Loucy (cell line): ENCODE results near the gene RNPEPL1.

Experiments
- H2AFZ ChIP-seq: fragments of 200-600 bp; sonication (generic); 2 replicates; pipeline ENCODE4 v1.6.0; 2016; ENCODE audit warnings: antibody characterized with exemption, mild to moderate bottlenecking, low read length, moderate library complexity
- H3F3A ChIP-seq: fragments of 200-600 bp; 2 replicates; pipeline ENCODE4 v1.6.0; 2016; ENCODE audit warnings: antibody characterized with exemption, low read depth, mild to moderate bottlenecking
- H3K27me3 ChIP-seq: fragments of 200-600 bp; sonication (generic); 2 replicates; pipeline ENCODE4 v1.6.1; 2014; ENCODE audit warnings: low read length, mild to moderate bottlenecking; ENCODE audit not compliant: insufficient read depth, poor library complexity, severe bottlenecking
- H3K36me3 ChIP-seq: fragments of 200-600 bp; sonication (generic); 2 replicates; pipeline ENCODE4 v1.6.1; 2016; ENCODE audit warnings: low read length; ENCODE audit not compliant: insufficient read depth
- H3K4me1 ChIP-seq: fragments of 200-600 bp; sonication (generic); 2 replicates; pipeline ENCODE4 v1.5.1; 2014; ENCODE audit warnings: low read length, mild to moderate bottlenecking; ENCODE audit not compliant: insufficient read depth, poor library complexity, severe bottlenecking
- H3K4me2 ChIP-seq: fragments of 200-600 bp; sonication (generic); 2 replicates; pipeline ENCODE4 v1.6.0; 2014; ENCODE audit warnings: antibody characterized with exemption, low read length, low read depth, mild to moderate bottlenecking; ENCODE audit not compliant: poor library complexity, severe bottlenecking
- H3K4me3 ChIP-seq: fragments of 200-600 bp; sonication (generic); 2 replicates; pipeline ENCODE4 v1.5.1; 2014; ENCODE audit warnings: low read length, mild to moderate bottlenecking, mixed read lengths; ENCODE audit not compliant: poor library complexity, severe bottlenecking
- H3K79me2 ChIP-seq: fragments of 200-600 bp; sonication (generic); 2 replicates; pipeline ENCODE4 v1.6.1; 2014; ENCODE audit warnings: low read length; ENCODE audit not compliant: insufficient read depth
- H3K9ac ChIP-seq: fragments of 200-600 bp; sonication (generic); 2 replicates; pipeline ENCODE4 v1.6.0; 2014; ENCODE audit warnings: mild to moderate bottlenecking, low read depth, low read length, moderate library complexity; ENCODE audit not compliant: poor library complexity, severe bottlenecking
- H3K9me2 ChIP-seq: fragments of 200-600 bp; sonication (generic); replicated peaks from 2 replicates; pipeline ENCODE4 v1.6.1; 2016; ENCODE audit warnings: low read depth, low read length, mixed read lengths
- H3K9me3 ChIP-seq: fragments of 200-600 bp; sonication (generic); 2 replicates; pipeline ENCODE4 v1.6.1; 2014; ENCODE audit warnings: mild to moderate bottlenecking, antibody characterized with exemption, low read length, low read depth; ENCODE audit not compliant: insufficient read depth
- H4K20me1 ChIP-seq: fragments of 200-600 bp; sonication (generic); 2 replicates; pipeline ENCODE4 v1.6.0; 2014; ENCODE audit warnings: antibody characterized with exemption, low read length, mild to moderate bottlenecking; ENCODE audit not compliant: insufficient read depth, poor library complexity, severe bottlenecking
- CTCF ChIP-seq: fragments of 200-600 bp; sonication (generic); conservative IDR thresholded peaks from 2 replicates; pipeline ENCODE4 v1.5.1; 2014; ENCODE audit warnings: mild to moderate bottlenecking, antibody characterized with exemption, low read length
- EZH2phosphoT487 ChIP-seq: fragments of 200-600 bp; IDR thresholded peaks from 2 replicates; pipeline ENCODE4 v1.6.1; 2018; ENCODE audit warnings: antibody characterized with exemption, mild to moderate bottlenecking, moderate library complexity, borderline replicate concordance

RNPEPL1 gene

GRCh38 chr2:240564561-240565332, 3.5 kb upstream of the RNPEPL1 start:
- H3K4me3 ChIP-seq: peak overlapping the region; percentile 72

GRCh38 chr2:240565333-240566202, 2.7 kb upstream of the RNPEPL1 start:
- Histone ChIP-seq H3K9me3 (no peaks in the 10 kb centered on the region), H4K20me1 (peaks cover 16% of the 10 kb centered on the region), H2AFZ (peak overlapping the region; percentile 39; the same call in 1 of the 2 replicates), H3K9ac (peak overlapping the region; percentile 85), H3K27me3 (no peaks in the 10 kb centered on the region), H3K36me3 (peaks cover 4% of the 10 kb centered on the region; the same call in 1 of the 2 replicates), H3K4me1 (peaks cover 62% of the 10 kb centered on the region), H3K4me2 (peak overlapping the region; percentile 96), H3K4me3 (peak overlapping the region; percentile 72), H3K79me2 (peaks cover 61% of the 10 kb centered on the region), H3K9me2 (no peaks in the 10 kb centered on the region), H3F3A (no peaks in the 10 kb centered on the region)
- no peak for TF ChIP-seq EZH2phosphoT487
- no peak for TF ChIP-seq CTCF

More at GRCh38 chr2:240564561-240565332, 3.5 kb upstream of the RNPEPL1 start:
- H3F3A ChIP-seq: no peaks in the 10 kb centered on the region
- H3K4me2 ChIP-seq: peak overlapping the region; percentile 96
- no peaks in the 10 kb centered on the region for H3K9me3 ChIP-seq
- no peaks in the 10 kb centered on the region for H3K27me3 ChIP-seq
- H4K20me1 ChIP-seq: peaks cover 11% of the 10 kb centered on the region
- peaks cover 57% of the 10 kb centered on the region for H3K79me2 ChIP-seq
- peaks cover 56% of the 10 kb centered on the region for H3K4me1 ChIP-seq
- peak; percentile 49 for TF ChIP-seq CTCF
- TF ChIP-seq EZH2phosphoT487: no peak
- H3K36me3 ChIP-seq: peaks cover 4% of the 10 kb centered on the region; the same call in 1 of the 2 replicates
- peak overlapping the region; percentile 85 for H3K9ac ChIP-seq
- no peak overlapping the region for H2AFZ ChIP-seq
- H3K9me2 ChIP-seq: no peaks in the 10 kb centered on the region

GRCh38 chr2:240566203-240567136, 1.8 kb upstream of the RNPEPL1 start:
- TF ChIP-seq CTCF (peak; percentile 67), EZH2phosphoT487 (no peak)
- Histone ChIP-seq H4K20me1 (peaks cover 25% of the 10 kb centered on the region), H3F3A (no peaks in the 10 kb centered on the region), H3K4me2 (peak overlapping the region; percentile 96), H3K9ac (peak overlapping the region; percentile 85), H3K9me3 (no peaks in the 10 kb centered on the region), H2AFZ (peak overlapping the region; percentile 39; the same call in 1 of the 2 replicates), H3K36me3 (peaks cover 4% of the 10 kb centered on the region; the same call in 1 of the 2 replicates), H3K79me2 (peaks cover 67% of the 10 kb centered on the region), H3K9me2 (no peaks in the 10 kb centered on the region), H3K27me3 (no peaks in the 10 kb centered on the region), H3K4me3 (peak overlapping the region; percentile 72), H3K4me1 (peaks cover 65% of the 10 kb centered on the region)
